Right lung (tissue), 5 donors: ENCODE results near the gene CEP72. TPM values are rescaled to one million over a fixed set of nuclear protein-coding genes. Genes with fewer than 3 reads are reported as not detected.
"Not testable (repeated sequence)": the region's sequence is repeated elsewhere in the genome, so short reads cannot be mapped to it uniquely, and the experiment has no call there.

Experiments used
- DNase-seq, 2 donors: peaks; one replicate each; pipeline ENCODE4 v3.0.0-alpha.2; 2013
- polyA plus RNA-seq, 5 donors: library from polyadenylated mRNA; unstranded; fragments of 120-200 nt; gene quantifications; one replicate each; pipeline versions ENCODE4 v1.2.1 to v1.2.3, GENCODE V29; 2013; ENCODE audit warnings: inconsistent platforms in 1 of 5, low replicate concordance in 1 of 5; ENCODE audit not compliant: insufficient read length in 5 of 5, insufficient read depth in 1 of 5

Gene CEP72
- polyA plus RNA-seq, 5 donors: 7.6 to 12.2 (median 9.6) TPM

DNA sequence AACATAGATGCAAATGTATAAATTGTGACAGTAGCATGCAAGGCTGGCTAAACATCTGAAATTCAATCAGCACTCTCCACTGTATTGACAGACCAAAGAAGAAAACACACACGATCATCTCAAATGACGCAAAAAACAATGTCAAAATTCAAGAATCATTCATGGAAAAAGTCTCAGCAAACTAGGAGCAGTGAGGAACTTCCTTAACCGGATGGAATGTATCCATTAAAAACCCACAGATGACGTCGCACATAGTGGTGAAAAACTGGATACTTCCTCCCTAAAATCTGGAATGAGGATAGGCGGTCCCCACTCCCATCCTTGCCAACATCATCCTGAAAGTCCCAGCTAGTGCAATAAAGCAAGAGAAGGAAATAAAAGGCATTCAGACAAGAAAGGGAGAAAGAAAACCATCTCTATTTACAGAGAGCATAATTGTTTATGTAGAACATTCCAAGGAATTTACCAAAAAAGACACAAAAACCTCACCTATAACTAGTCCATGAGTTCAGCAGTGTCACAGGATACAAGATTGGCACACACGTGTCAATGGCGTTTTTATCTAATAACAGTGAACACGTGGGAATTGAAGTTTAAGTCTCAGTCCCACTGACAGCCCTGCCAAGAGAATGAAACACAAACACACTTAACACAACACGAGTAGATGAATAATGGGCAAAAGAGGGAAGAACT lies 14.1 kb upstream of the CEP72 start:
- DNase-seq: no peak

DNA sequence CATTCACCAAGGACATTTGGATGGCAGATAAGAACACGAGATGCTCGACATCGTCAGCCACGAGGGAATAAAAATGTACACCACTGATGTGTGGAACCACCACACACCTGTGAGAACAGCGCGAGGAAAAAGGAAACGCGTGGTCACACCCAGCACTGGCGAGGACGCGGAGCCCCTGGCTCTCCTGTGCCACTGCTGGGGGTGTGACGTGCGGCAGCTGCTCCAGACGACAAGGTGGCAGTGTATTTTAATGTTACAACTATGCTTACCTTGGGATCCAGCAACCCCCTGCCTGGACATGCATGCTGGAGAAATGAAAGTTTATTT lies 13.6 kb upstream of the CEP72 start:
- no peak for DNase-seq

DNA sequence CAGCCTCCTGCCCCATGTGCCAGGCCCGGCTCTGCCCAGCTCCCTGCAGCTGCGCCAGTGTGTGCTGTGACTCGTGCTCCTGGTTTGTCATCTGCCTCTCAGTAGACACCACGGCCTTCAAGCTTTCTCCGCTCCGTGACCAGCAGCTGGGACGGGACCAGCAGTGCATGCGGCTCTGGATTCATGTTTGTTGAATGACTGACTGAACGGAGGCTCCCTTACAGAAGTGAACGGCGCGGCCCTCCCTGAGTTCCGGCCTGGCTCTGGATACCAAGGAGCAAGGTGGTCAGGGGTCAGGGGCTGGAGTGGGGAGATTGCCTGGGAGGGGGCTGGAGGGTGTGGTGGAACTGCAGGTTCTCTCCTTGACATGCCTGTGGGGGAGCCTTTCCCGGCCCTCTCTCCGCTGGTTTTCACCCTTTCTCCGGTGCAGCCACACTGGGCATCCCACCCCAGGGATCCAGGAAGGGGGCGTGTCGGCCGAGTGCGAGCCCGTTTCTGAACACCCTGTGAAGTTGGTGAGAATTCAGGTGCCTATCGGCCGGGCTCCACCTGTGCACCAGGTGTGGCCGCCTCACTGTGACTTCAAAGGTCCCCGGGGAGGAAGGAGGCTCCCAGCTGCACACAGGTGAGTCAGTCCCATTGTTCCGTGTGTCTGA lies 11.1 kb upstream of the CEP72 start:
- no peak for DNase-seq

DNA sequence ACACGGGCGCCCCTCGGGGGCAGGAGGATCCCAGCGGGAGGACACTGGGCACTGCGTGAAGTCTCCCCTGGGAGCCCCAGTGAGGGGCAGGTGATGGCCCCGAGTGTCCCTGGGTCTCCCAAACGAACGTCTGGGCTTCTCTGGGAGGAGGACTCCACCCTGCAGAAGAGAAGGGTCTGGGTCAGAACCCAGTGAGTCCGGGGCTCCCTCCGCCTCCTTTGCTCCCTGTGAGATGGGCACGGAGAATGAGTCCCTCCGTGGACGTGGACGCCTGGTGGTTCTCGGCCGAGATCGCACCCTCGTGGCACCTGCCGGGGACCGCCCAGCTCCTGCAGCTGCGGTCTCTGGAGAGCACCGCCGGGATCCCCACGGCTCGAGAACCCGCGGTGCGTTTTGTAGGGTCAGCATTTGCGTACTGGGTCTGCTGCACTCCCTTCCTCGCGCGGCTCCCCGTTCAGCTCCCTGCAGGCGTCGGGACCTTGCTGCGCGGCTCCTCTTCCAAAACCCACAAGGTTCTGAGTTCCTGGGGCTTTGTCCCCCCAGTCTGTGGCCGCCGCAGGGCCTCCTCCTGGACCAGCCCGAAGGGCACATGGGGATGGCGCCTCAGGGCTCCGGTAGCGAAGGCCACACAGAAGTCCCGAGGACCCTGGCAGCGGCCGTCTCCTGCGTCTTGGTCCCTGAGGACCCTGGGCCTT lies 10.2 kb upstream of the CEP72 start:
- DNase-seq: no peak

DNA sequence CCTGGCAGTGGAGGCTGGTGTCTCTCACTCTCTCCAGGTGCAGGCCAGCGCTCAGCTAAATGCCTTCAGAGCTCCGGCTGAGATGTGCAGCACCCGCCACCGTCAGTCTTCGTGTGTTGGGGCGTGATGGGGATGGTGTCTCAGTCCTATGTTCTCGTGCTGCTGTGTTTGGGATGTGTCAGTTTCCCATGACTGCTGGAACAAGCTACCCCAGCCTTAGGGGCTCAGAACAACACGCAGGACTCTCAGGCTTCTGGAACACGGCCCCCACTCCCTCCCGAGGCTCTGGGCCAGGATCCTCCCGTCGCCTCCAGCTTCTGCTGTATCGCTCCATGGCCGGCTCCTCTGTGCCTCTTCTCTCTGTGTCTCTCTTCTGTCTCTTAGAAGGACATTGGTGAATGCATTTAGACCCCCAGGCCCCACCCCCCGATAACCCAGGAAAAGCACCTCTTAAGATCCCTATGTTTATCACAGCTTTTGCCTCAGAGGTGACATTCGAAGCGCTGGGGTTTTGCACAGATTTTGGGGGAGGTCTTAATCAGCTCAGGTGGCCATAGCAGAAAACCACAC lies 9.6 kb upstream of the CEP72 start:
- DNase-seq: no peak

DNA sequence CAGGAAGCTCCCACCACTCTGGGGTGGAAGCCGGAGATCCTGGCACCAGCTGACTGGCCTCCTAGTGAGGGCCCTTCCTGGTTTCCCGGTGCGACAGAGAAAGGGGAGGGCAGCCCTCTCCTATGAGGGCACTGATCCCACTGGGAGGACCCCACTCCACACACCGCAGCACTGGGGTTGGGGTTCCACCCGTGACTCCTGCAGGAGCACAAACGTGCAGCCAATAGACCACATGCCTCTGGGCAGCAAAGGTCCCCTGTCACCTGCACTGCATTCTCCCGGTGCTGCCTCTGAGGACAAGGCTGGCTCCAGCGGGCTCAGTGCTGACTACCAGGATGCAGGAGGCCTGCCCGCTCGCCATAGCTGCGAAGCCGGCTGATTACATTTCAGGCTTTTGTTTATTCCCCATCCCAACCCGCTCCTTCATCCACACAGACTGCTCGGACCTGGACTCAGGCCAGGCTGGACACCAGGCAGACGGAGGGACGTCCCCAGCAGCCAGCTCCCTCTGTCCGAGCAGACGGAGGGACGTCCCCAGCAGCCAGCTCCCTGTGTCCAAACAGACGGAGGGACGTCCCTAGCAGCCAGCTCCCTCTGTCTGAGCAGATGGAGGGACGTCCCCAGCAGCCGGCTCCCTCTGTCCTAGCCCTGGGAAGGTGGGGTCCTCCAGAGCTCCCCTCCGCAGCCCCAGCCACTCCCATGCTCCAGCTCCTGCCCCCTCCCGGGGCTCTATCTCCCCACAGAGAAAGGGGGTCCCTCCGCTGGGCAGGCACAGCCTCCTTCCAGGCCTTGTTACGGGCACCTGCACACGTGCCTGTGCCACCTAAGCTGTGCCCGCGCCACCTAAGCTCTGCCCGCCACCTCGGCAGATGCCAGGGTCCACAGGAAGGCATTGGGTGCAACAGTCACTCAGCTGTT lies 8.8 kb upstream of the CEP72 start:
- DNase-seq: no peak

DNA sequence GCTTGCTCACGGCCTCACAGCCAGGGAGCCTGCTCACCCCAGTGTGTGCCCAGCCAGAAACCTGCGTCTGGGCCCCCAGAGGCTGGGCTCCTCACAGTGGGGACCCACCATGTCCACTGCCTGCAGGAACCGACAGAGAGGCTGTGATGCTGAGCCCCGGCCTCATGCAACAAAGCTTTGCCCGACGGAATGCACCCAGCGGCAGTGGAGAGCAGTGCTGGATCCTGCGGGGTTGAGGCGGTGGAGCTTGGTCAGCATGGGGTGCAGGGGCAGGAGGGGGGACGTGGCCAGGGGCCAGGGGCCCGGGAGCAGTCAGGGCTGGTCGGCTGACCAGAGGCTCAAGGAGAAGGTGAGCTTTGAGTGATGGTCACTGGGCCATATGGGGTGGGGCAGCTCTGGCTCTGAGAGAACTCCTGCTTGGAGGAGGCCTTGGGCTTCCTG lies 7.7 kb upstream of the CEP72 start:
- no peak for DNase-seq

DNA sequence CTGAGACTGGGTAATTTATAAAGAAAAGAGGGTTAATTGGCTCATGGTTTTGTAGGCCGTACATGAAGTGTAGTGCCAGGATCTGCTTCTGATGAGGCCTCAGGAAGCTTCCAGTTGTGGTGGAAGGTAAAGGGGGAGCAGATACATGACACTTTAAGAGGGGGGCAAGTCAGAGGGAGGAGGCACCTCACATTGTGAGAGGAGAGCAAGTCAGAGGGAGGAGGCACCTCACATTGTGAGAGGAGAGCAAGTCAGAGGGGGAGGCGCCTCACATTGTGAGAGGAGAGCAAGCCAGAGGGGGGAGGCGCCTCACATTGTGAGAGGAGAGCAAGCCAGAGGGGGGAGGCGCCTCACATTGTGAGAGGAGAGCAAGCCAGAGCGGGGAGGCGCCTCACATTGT lies 7.0 kb upstream of the CEP72 start:
- DNase-seq: not testable (repeated sequence)

DNA sequence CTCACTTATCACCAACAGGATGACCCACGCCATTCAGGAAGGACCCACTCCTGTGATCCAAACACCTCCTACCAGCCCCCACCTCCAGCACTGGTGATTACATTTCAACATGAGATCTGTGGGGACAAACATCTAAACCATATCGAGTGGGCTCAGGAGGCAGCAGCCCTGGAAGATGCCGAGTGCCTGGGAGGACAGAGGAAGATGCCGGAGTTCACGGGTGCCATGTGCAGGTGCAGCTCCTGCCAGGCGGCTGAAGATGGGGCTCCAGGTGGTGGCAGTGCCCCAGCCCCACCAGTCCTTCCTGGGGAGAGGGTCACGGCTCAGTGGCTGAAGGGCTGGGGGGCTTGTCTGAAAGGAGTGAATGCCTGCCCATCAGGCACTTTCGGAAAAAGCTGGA lies 6.1 kb upstream of the CEP72 start:
- DNase-seq: no peak

DNA sequence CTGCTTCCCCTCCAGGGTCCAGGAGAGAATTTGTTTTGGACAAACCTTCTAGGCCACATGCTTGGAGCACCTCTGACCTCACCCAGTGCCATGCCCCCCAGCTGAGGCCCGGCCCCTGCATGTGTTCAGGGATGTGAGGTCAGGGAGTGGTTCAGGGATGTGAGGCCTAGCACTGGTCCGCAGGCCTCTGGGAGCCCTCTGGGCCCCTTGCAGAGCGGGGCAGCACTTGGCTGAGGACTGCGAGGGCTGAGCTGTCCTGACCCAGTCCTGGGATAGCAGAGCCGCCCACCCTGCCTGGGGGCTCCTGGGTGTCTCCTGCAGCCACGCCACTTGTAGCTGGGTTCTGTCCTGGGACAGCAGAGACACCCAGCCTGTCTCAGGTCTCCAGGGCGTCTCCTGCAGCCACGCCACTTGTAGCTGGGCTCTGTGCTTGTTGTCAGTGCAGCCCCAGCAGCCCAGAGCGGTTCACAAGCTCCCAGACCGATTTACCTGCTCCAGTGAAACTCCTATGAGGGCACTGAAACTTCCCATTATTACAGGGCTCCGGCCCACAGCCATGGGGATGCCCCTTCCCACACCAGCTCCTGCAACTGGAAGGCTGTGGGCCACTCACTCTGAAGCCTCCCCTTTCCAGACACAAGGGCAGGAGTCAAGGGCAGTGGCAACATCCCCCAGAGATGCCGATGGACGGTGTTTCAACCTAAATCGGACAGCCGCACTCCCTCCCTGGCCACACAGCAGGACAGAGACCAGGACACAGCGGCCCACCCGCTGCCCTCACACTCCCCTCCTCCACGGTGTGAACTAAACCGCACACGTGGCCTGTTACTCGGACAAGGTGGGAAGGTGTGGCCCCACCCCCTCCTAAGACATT lies 5.4 kb upstream of the CEP72 start:
- no peak for DNase-seq

DNA sequence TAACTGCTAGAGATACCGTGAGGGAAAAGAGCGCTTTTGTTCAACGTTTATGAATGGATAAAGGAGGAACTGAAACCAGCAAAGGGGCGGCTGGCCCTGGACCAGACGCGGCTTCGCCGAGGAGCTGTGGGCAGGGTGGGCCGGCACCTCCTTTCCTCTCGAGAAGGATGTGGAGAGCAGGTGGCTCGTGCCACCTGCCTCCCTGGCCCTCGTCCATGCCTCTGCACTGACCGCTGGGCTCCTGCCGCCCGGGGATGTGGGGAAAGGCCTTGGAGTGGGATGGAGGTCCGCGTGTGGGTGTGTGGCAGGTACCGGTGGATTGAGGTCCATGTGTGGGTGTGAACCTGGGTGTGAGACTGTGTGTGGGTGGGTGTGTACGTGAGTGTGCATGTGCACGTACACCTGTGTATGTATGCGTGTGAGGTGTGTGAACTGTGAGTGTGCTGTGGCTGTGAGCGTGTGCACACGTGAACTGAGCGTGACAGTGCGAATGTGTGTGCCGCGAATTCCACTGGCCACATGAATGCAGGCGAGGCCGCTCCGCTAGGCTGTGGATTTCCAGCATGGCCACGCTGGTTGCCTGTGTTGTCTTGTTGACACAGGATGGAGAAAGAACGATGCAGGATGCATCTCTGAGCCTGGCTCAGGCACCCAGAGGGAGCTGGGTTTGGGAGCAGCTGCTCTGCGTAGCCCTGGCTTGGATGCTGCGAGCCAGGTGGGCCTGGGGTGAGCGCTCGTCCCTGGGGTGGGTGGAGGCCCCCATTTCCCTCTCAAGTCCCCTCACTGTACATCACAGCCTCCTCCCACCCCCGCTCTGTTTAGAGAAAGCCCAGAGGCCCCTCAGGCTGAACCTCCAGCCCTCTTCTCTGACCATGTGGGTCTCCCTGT lies 4.4 kb upstream of the CEP72 start:
- DNase-seq: no peak

DNA sequence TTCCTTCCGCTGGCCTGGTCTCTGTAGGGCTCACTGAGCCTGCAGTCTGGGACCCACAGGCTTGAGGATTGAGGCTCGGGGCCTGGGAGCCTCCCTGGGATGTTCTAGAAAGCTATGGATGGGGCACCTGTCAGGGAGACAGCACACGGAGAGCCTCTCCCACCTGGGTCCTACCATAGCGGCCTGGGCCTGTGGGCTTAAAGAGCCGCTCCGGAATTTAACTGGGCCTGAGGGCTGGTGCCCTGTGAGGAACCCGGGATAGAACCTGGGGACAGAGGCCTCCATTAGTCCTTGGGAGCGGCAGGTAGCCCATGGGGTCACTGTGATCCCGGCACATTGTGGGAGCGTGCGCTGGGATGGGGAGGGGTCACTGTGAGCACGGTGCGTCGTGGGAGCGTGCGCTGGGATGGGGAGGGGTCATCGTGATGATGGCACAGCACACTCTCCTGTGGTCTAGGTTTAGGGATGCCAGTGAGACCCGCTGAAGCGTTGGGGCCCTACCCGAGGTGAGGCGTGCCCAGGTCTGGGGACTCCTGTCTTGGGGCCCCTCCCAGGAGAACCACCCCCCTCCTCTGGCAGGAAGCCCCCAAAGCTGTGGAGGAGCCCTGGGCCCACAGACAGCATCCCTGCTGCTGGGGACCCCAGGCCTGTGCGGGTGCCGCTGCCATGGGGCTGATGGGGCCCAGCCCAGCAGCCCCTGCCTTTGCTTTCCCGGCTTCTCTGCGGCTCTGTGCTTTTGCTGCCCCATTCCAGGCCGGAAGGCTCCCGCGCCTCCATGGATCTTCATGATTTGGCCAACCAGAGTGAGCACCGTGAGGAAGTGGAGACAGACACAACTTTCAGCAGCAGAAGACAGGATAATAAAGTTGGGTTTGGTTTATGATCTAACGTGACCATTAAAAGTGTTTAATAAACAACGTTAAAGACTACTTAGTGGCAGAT lies 3.4 kb upstream of the CEP72 start:
- no peak for DNase-seq

DNA sequence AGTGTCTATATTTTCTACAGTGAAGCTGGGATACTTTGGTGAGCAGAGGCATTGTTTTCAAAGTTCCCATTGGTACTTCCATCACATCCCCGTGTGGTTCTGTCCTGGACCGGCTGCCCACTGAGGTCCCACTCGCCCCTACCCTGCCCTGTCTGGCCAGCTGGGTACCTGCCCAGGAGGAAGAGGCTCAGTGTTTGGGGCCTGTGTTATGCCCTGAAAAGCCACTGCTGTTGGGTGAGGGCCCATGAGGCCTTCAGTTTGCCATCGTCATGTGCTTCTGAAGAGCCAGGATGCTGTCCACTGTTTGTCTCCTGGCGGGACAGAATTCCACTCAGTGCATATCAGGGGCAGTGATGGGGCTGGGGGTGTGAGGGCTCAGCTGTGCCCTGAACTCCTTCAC lies 2.6 kb upstream of the CEP72 start:
- no peak for DNase-seq

DNA sequence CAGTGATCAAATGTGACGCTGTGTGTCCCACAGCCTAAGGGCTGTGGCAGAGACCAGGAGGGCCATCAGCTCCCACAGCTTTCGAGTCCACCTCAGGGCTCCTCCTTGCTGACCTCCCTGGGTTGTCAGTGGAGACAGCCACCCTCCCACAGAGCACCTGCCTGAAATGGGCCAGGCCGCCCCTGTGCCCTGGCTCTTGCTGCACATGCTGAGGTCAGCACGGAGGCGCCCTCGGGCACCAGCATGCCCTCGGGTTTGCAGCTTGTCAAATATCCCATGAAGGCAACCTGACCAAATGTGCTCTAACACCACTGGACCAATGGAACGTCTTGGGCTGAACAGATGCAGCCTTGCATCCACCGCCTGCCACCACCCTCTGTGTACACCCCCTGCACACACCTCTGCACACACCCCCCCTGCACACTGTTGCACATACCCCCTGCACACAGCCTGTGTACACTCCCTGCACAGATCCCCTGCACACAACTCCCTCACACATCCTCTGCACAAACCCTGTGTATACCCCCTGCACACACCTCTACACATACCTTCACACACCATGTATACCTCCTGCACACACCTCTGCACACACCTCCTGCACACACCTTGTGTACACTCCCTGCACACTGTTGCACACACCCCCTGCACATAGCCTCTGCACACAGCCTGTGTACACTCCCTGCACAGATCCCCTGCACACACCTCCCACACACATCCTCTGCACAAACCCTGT lies 2.0 kb upstream of the CEP72 start:
- no peak for DNase-seq

DNA sequence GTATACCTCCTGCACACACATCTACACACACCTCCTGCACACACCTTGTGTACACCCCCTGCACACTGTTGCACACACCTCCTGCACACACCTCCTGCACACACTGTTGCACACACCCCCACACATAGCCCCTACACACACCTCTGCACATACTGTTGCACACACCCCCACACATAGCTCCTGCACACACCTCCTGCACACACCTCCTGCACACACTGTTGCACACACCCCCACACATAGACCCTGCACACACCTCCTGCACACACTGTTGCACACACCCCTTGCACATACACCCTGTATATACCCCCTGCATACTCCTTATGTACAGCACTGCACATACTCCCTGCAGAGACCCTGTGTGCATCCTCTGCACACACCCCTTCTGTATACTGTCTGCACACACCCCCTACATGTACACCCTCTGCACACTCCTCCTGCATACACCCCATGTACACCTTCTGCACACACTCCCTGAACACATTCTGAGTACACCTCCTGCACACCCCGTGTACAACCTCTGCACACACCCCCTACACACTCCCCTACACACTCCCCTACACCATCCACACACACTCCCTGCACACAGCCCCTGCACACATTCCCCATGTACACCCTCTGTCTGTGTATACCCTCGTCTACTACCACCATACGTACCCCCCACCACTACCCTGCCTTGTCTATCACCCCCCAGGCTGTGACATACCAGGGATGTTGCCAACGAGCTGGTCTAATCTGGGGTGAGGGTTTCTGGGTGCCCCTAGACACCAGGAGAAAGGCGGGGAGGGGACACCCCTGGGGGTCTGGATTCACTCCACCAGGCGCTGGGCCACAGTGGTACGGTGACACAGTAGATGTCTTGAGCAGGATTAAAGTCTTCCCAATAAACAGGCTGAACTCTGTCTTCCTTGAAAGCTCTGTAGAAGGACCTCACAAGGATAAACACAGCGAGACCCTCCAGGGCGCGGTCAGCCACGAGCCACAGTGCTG lies 1.1 kb upstream of the CEP72 start:
- DNase-seq: no peak
